ENCODE results near the gene ADCY1.

DNA sequence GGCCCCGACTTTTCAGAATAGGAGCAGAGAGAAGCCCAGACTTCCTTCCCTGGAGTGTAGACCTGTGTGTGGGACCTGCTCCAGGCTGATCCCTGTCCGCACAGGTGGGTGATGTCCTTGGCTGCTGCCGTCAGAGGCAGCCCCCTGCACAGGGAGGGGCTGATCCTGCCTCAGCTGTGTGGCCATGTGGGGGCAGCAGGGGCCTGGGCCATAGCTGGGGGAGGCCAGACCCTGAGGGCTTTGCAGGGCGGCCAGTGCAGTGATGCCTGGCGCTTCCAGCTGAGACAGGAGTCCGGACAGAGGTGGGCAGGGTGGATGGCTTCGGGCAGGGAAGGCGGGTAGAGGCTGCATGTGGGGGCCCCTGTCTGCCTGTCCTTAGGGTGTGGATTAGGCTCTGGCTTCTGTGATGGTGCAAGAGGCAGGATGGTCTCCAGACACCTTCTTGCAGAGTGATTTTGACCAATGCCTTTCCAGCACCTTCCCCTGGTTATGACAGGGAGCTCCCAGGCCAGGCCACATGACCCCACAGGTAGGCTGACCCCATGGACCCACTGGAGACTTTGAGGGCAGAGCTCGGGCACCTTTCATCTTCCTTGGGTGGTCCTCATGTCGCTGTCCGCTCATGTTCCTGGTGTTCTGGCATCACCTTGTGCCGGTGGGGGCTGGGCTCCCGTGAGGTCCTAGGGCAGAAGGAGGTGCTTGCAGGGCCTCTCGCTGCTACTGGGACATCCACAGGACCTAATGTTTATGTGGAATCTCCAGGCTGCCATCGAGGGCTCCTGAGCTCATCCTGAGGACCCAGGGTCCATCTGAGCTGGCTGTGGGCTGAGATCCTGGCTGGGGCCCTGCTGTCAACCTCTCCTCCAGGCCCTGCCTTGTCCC is 141.5 kb downstream of the ADCY1 start:
- TF ChIP-seq, protein P1, sequence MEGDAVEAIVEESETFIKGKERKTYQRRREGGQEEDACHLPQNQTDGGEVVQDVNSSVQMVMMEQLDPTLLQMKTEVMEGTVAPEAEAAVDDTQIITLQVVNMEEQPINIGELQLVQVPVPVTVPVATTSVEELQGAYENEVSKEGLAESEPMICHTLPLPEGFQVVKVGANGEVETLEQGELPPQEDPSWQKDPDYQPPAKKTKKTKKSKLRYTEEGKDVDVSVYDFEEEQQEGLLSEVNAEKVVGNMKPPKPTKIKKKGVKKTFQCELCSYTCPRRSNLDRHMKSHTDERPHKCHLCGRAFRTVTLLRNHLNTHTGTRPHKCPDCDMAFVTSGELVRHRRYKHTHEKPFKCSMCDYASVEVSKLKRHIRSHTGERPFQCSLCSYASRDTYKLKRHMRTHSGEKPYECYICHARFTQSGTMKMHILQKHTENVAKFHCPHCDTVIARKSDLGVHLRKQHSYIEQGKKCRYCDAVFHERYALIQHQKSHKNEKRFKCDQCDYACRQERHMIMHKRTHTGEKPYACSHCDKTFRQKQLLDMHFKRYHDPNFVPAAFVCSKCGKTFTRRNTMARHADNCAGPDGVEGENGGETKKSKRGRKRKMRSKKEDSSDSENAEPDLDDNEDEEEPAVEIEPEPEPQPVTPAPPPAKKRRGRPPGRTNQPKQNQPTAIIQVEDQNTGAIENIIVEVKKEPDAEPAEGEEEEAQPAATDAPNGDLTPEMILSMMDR (conservative IDR thresholded peaks at IDR 0.05; ENCODE audit: low read length): no peak
- TF ChIP-seq EZH2phosphoT487 (IDR thresholded peaks at IDR 0.05; ENCODE audit: borderline replicate concordance): no peak

All from Loucy (cell line).